Measurements from ENCODE around the gene PAXIP1. TPM values are rescaled to one million over a fixed set of nuclear protein-coding genes. Genes with fewer than 3 reads are reported as not detected.

PAXIP1 gene
- total RNA-seq, result 10 to 100 TPM in 1 of 2 donors, 1 to 10 TPM in 1; 7.2 to 11.7 TPM

GRCh38 chr7:155003092-155003375 is at the start of gene PAXIP1:
Gene PAXIP1, minus strand, starts transcription at chr7:155003124. Its CDS starts 195 bp downstream, at chr7:155002929.

Other genes starting within 250 kb of the PAXIP1 start
- gene HTR5A, start 67.2 kb upstream of the PAXIP1 start, total RNA-seq, result not detected